Psoas muscle (tissue), 8 donors: ENCODE results near the gene TTLL10. TPM values are rescaled to one million over a fixed set of nuclear protein-coding genes. Genes with fewer than 3 reads are reported as not detected.

Source experiments
- ATAC-seq, 4 donors: fragments of 200-7000 bp; cut with Tn5 transposase; one replicate each; pipeline ENCODE4 v1.9.1; 2020; ENCODE audit warnings: moderate library complexity in 3 of 4, mild to moderate bottlenecking in 2 of 4
- DNase-seq, 2 donors: peaks; one replicate each; pipeline ENCODE4 v3.0.0-alpha.2; 2020
- H3K27ac ChIP-seq: fragments of 200-600 bp; one replicate; pipeline ENCODE4 v1.8.0; 2022
- H3K27me3 ChIP-seq, 3 donors: fragments of 200-600 bp in 1 of 3; one replicate each; pipeline versions ENCODE4 v1.6.1 to v1.8.0; 2013 to 2022; ENCODE audit warnings: low read length in 2 of 3, mild to moderate bottlenecking in 2 of 3, moderate library complexity in 1 of 3; ENCODE audit not compliant: insufficient read depth in 3 of 3
- H3K36me3 ChIP-seq, 2 donors: fragments of 200-600 bp in 1 of 2; one replicate each; pipeline versions ENCODE4 v1.6.1 to v1.8.0; 2013 to 2022; ENCODE audit warnings: low read depth in 1 of 2, mild to moderate bottlenecking in 1 of 2, moderate library complexity in 1 of 2; ENCODE audit not compliant: insufficient read depth in 1 of 2
- H3K4me1 ChIP-seq: fragments of 200-600 bp; one replicate; pipeline ENCODE4 v1.8.0; 2022
- H3K4me3 ChIP-seq: fragments of 200-600 bp; one replicate; pipeline ENCODE4 v1.8.0; 2022; ENCODE audit warnings: mild to moderate bottlenecking
- H3K9me3 ChIP-seq: fragments of 200-600 bp; one replicate; pipeline ENCODE4 v1.8.0; 2022
- WGBS, 3 donors: extraction: QIAGEN DNeasy Blood & Tissue Kit; methylation state at CpG; one replicate each; pipeline versions ENCODE4 v1.1.6 to v1.1.7; 2013; 5-methylcytosine and 5-hydroxymethylcytosine counted together
- intact Hi-C, 2 donors: fragments of 100-400 bp; cut with DNase I; formaldehyde crosslinking; loops; one replicate each; pipeline versions ENCODE4 v1.11.0 to v1.14.2; 2022
- polyA plus RNA-seq, 3 donors: library from polyadenylated mRNA; stranded (reverse); fragments of 200-250 nt; gene quantifications; one replicate each; pipeline ENCODE4 v1.2.3, GENCODE V29; 2013
- total RNA-seq, 4 donors: library from RNA; stranded (reverse); fragmentation: NEBNext Ultra II Directional in 2 of 4; extraction: Animal tissue kit (Norgen Biotek cat#: 25700) in 2 of 4; gene quantifications; one replicate each; pipeline versions ENCODE4 v1.2.1 to v1.2.4, GENCODE V29; 2021 to 2023
- TF ChIP-seq, protein P1 (sequence below): fragments of 200-600 bp; IDR thresholded peaks from one replicate; pipeline ENCODE4 v1.8.0; 2022; ENCODE audit warnings: antibody characterized with exemption
- donor health status: healthy with polysubstance abuse.
- donor health status: DM: no; HTN: no; CAD: no; lungs with moderate emphysema.
- donor health status: Bipolar disorder and iron deficiency.
- donor health status: healthy.
- donor health status: DM: yes; HTN: yes; CAD: no.
- donor health status: DM: no; HTN: no; CAD: no.
- donor health status: DM: no; HTN: no; CAD: no.
- donor health status: DM: yes; HTN: yes; CAD: no.

TTLL10 gene
- total and polyA plus RNA-seq, 7 donors = 0.03 to 0.27 (median 0.10) TPM; not detected in 3

- H3K4me1 ChIP-seq = no peaks in the 10 kb centered on the region
- no peaks in the 10 kb centered on the region for H3K36me3 ChIP-seq
- no peak for DNase-seq
- WGBS, 3 donors = 88 to 91% (median 89%) methylated on average over 8 of the region's 8 CpGs
- TF ChIP-seq, protein P1, sequence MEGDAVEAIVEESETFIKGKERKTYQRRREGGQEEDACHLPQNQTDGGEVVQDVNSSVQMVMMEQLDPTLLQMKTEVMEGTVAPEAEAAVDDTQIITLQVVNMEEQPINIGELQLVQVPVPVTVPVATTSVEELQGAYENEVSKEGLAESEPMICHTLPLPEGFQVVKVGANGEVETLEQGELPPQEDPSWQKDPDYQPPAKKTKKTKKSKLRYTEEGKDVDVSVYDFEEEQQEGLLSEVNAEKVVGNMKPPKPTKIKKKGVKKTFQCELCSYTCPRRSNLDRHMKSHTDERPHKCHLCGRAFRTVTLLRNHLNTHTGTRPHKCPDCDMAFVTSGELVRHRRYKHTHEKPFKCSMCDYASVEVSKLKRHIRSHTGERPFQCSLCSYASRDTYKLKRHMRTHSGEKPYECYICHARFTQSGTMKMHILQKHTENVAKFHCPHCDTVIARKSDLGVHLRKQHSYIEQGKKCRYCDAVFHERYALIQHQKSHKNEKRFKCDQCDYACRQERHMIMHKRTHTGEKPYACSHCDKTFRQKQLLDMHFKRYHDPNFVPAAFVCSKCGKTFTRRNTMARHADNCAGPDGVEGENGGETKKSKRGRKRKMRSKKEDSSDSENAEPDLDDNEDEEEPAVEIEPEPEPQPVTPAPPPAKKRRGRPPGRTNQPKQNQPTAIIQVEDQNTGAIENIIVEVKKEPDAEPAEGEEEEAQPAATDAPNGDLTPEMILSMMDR = no peak
- ATAC-seq = no peak
- H3K27me3 ChIP-seq = peaks cover 0 to 23% (median 0%) of the 10 kb centered on the region in 3 donors
- H3K4me3 ChIP-seq = no peak overlapping the region
- H3K27ac ChIP-seq = no peak overlapping the region
- H3K9me3 ChIP-seq = peaks cover 15% of the 10 kb centered on the region
- intact Hi-C loops = no loop called here
Observed at GRCh38 chr1:1197188-1197500, 23.5 kb downstream of the TTLL10 start.

GRCh38 chr1:1197551-1198422 is 24.1 kb downstream of the TTLL10 start:
- TF ChIP-seq, protein P1 = no peak
- 91 to 92% (median 92%) methylated on average over 32 to 48 of the region's 48 CpGs for WGBS, 3 donors
- H3K4me1 ChIP-seq = no peaks in the 10 kb centered on the region
- H3K36me3 ChIP-seq = no peaks in the 10 kb centered on the region
- H3K27ac ChIP-seq = no peak overlapping the region
- peaks cover 15% of the 10 kb centered on the region for H3K9me3 ChIP-seq
- ATAC-seq = no peak
- peaks cover 0 to 23% (median 0%) of the 10 kb centered on the region in 3 donors for H3K27me3 ChIP-seq
- DNase-seq = peak; percentile 14 to 42
- H3K4me3 ChIP-seq = no peak overlapping the region
- intact Hi-C loops = no loop called here

GRCh38 chr1:1198423-1199140 is 24.9 kb downstream of the TTLL10 start:
- Histone ChIP-seq H3K4me1 (no peaks in the 10 kb centered on the region), H3K9me3 (peaks cover 15% of the 10 kb centered on the region), H3K36me3 (no peaks in the 10 kb centered on the region), H3K4me3 (no peak overlapping the region), H3K27me3 (peaks cover 0 to 23% (median under 1%) of the 10 kb centered on the region in 3 donors), H3K27ac (no peak overlapping the region)
- DNase-seq (peak; percentile 11 to 38), ATAC-seq (no peak)
- intact Hi-C loops = no loop called here
- TF ChIP-seq, protein P1 = no peak
- 67 to 70% (median 67%) methylated on average over 22 to 23 of the region's 23 CpGs for WGBS, 3 donors

DNA sequence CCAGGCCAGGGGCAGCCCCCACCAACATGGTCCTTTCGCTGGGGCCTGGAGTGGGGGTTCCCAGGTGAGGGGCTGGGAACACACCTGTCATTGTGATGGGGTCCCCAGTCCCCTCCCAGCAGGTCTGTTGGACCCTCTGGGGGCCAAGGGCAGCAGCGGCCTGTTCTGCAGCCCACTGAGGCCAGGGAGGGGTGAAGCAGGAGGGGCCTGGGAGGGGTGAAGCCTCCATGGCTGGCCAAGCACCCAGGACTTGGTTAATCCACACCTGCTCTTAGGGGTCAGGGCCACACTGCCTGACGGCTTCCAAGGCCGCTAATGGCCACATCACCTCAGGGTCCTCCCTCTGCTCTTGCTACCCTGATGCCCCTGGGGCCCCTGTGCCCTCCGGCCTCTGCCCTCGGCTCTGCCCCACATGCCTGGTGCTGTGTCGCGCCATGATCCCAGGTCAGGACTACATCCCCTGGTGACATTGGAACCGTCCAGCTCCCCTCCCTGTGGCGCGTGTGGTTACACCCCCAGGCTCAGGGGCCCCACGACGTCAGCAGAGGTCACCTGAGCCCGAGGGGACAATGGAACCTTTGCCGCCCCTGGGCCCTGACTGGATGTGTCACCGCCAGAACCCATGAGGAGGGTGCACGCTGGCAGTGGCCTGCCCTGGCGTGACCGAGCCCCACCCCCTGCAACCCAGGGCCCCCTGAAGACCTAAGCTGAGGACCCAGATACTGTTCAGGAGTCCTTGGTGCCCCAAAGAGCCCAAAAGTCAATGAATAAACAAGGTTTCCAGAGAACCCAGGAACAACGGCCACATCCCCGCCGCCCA is 25.7 kb downstream of the TTLL10 start:
- ATAC-seq (no peak), DNase-seq (peak; percentile 11 to 42)
- intact Hi-C loops = no loop called here
- 78 to 84% (median 81%) methylated on average over 22 of the region's 22 CpGs for WGBS, 3 donors
- peaks cover 10% of the 10 kb centered on the region for H3K9me3 ChIP-seq
- H3K4me3 ChIP-seq = no peak overlapping the region
- TF ChIP-seq, protein P1 = no peak
- H3K27me3 ChIP-seq = peaks cover 0 to 23% (median 3%) of the 10 kb centered on the region in 3 donors
- no peak overlapping the region for H3K27ac ChIP-seq
- no peaks in the 10 kb centered on the region for H3K4me1 ChIP-seq
- H3K36me3 ChIP-seq = no peaks in the 10 kb centered on the region
